Endothelial cell (in vitro differentiated cells): Measurements from ENCODE around the gene HHATL. TPM values are rescaled to one million over a fixed set of nuclear protein-coding genes. Genes with fewer than 3 reads are reported as not detected.
A peak's percentile ranks its signal among the peaks of the same experiment; 100 is the strongest.

Experiments
- DNase-seq: peaks from one replicate; pipeline ENCODE4 v3.0.0; 2021; ENCODE audit warnings: low spot score
- H3K27ac Mint-ChIP-seq: one replicate; pipeline ENCODE4 v1.8.0; 2021; ENCODE audit warnings: mixed read lengths, inconsistent platforms; ENCODE audit not compliant: unreplicated experiment
- H3K27me3 Mint-ChIP-seq: one replicate; pipeline ENCODE4 v1.8.0; 2021; ENCODE audit warnings: mild to moderate bottlenecking, moderate library complexity, mixed read lengths, inconsistent platforms; ENCODE audit not compliant: unreplicated experiment
- H3K36me3 Mint-ChIP-seq: one replicate; pipeline ENCODE4 v1.8.0; 2021; ENCODE audit warnings: mild to moderate bottlenecking, low read depth, mixed read lengths, inconsistent platforms; ENCODE audit not compliant: unreplicated experiment
- H3K4me1 Mint-ChIP-seq: one replicate; pipeline ENCODE4 v1.8.0; 2021; ENCODE audit warnings: mild to moderate bottlenecking, mixed read lengths, inconsistent platforms; ENCODE audit not compliant: unreplicated experiment
- H3K4me3 Mint-ChIP-seq: one replicate; pipeline ENCODE4 v1.8.0; 2021; ENCODE audit warnings: mild to moderate bottlenecking, mixed read lengths, inconsistent platforms; ENCODE audit not compliant: unreplicated experiment
- H3K9me3 Mint-ChIP-seq: one replicate; pipeline ENCODE4 v1.8.0; 2021; ENCODE audit warnings: mixed read lengths, inconsistent platforms; ENCODE audit not compliant: unreplicated experiment
- total RNA-seq: library from RNA; stranded (reverse); fragmentation: NEBNext Ultra II Directional; extraction: Animal tissue kit (Norgen Biotek cat#: 25700); gene quantifications from one replicate; pipeline ENCODE4 v1.2.1, GENCODE V29; 2021; ENCODE audit not compliant: unreplicated experiment
- TF ChIP-seq, protein P1 (sequence below): fragments of 200-600 bp; sonication (generic); IDR thresholded peaks from one replicate; pipeline ENCODE4 v1.5.0; 2021; ENCODE audit warnings: antibody characterized with exemption; ENCODE audit not compliant: unreplicated experiment

HHATL gene
- total RNA-seq, 1 donor from 2014 or later: not detected

DNA sequence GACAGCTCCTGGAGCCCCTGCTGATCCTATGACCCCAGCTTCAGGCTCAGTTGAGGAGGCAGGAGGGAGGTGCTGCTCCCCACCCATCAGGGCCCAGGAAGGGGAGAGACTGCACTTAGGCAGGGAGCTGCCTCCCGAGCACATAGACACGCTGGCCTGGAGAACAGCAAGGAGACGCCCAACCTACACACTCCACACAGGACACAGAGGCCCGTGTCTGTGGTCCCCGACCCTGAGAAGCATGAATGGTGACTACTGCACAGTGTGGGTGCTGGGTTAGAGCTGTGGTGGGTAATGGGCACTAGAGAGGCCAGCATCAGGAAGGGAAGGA lies 1.1 kb upstream of the HHATL start:
- Mint-ChIP-seq H3K27me3 (peaks cover 13% of the 10 kb centered on the region), H3K27ac (no peak overlapping the region), H3K4me3 (no peak overlapping the region), H3K4me1 (no peaks in the 10 kb centered on the region), H3K36me3 (no peaks in the 10 kb centered on the region), H3K9me3 (no peaks in the 10 kb centered on the region)
- TF ChIP-seq, protein P1, sequence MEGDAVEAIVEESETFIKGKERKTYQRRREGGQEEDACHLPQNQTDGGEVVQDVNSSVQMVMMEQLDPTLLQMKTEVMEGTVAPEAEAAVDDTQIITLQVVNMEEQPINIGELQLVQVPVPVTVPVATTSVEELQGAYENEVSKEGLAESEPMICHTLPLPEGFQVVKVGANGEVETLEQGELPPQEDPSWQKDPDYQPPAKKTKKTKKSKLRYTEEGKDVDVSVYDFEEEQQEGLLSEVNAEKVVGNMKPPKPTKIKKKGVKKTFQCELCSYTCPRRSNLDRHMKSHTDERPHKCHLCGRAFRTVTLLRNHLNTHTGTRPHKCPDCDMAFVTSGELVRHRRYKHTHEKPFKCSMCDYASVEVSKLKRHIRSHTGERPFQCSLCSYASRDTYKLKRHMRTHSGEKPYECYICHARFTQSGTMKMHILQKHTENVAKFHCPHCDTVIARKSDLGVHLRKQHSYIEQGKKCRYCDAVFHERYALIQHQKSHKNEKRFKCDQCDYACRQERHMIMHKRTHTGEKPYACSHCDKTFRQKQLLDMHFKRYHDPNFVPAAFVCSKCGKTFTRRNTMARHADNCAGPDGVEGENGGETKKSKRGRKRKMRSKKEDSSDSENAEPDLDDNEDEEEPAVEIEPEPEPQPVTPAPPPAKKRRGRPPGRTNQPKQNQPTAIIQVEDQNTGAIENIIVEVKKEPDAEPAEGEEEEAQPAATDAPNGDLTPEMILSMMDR: no peak
- no peak for DNase-seq

DNA sequence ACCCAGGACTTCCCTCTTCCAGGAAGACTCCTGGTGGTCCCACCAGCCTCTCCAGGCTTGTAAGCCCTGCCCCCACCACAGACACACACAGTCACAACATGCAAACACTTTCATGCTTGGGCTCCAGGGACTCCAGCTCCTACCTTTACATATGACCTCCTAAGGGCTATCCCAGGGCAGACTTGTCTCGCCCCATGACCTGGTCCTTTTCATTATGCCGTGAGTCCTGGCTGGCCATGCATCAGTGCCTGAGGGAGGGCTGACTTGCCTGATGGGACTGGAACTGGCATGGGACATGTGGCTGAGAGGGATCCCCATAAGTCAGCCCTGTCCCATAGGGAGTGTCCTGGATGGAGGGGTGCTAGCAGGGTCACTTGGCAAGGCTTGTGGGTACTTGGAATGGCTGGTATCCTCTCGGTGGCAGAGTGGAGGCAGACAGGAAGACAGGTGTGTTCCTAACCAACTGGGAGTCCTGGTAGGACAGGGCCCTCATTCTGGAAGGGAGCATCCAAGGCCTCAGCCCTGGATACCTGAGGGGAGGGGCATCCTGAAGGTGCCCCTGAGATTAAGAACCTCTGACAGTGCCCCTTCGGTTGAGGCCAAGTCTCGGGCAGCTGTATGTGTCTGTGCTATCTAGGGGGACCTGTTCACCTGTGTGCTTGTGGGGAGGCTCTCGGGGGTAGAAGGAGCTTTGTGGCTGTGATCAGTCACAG lies 540 bp upstream of the HHATL start:
- Mint-ChIP-seq H3K27ac (no peak overlapping the region), H3K4me3 (no peak overlapping the region), H3K36me3 (no peaks in the 10 kb centered on the region), H3K4me1 (no peaks in the 10 kb centered on the region), H3K27me3 (peaks cover 13% of the 10 kb centered on the region), H3K9me3 (no peaks in the 10 kb centered on the region)
- TF ChIP-seq, protein P1: no peak
- no peak for DNase-seq

DNA sequence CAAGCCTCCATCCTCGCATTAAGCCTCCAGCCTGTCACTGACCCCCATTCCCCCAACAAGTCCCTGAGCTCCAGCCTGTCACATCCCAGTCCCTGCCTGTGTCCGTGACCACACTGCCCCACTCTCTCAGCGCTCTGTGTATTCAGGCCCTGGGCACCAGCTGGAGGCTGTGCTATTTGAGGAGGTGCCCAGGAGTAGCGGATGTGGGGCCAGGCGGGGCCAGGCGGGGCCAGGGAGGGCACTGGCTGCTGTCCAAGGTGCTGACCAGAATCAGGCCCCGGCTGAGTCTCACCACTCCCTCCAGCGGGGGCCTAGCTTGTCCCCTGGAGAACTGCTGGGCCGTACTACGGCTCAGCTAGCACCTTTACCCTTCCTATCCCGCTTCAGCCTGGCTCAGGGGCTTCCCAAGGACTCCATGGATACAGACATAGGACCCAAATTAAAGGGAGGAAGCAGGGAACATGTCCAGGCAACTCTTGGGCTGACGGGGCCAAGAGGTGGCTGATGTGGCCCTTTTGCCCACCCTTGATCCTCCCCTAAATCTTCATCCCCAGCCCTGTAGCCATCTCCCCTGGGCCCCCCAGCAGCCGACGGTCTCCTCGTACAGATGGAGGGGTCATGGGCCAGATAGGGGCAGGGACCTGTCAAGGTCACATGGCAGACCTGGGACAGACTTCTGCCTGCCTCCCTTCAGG lies 1.1 kb downstream of the HHATL start:
- H3K36me3 Mint-ChIP-seq: no peaks in the 10 kb centered on the region
- H3K9me3 Mint-ChIP-seq: no peaks in the 10 kb centered on the region
- TF ChIP-seq, protein P1: no peak
- no peak overlapping the region for H3K4me3 Mint-ChIP-seq
- peak; percentile 75 for DNase-seq
- H3K4me1 Mint-ChIP-seq: no peaks in the 10 kb centered on the region
- no peak overlapping the region for H3K27ac Mint-ChIP-seq
- H3K27me3 Mint-ChIP-seq: peaks cover 15% of the 10 kb centered on the region

DNA sequence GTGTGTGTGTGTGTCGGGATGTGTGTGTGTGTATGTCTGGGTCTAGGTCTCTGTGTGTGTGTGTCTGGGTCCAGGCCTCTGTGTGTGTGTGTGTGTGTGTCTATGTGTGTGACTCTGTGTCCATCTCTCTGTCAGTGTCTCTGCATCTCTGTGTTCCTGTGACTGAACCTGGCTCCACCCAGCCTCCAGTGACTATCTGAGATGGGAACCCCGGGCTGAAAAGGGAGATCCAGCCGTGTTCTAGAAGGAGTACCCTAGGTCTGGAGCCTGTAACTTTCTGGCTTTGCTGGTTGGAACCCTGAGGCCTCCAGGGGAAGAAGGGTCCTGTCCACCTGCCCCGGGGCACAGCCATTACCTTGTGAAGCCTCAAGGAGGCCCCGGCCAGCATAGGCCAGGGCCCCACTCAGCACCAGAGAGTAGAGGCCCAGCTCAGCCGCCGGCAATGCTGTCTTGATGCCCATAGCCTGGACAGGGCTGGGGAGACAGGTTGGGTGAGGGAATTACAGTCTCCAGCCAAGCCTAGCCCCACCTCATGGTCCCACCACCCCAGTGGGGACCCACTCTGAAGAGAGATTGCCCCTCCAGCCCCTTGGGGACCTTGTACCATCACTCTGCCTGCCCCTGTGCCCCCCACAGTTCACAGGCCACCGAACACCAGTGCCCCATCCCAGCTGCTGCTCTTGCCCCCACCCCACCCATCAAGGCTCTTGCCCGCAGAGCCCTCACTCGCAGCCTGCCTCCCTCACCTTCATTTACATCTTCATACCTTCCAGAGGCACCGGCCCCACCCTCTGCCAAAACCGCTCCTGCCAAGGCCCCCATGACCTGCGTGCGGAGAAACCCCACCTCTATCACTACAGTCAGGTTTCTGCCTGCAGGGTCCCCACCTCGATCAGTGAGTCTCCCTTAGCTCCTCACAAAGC lies 2.0 kb downstream of the HHATL start:
- H3K27me3 Mint-ChIP-seq: peaks cover 13% of the 10 kb centered on the region
- H3K4me1 Mint-ChIP-seq: no peaks in the 10 kb centered on the region
- H3K4me3 Mint-ChIP-seq: no peak overlapping the region
- DNase-seq: no peak
- TF ChIP-seq, protein P1: no peak
- no peaks in the 10 kb centered on the region for H3K9me3 Mint-ChIP-seq
- H3K36me3 Mint-ChIP-seq: no peaks in the 10 kb centered on the region
- H3K27ac Mint-ChIP-seq: peak overlapping the region; percentile 44
